Measurements from ENCODE around the gene ERGIC1. TPM values are rescaled to one million over a fixed set of nuclear protein-coding genes. Genes with fewer than 3 reads are reported as not detected.

The ERGIC1 gene
- total RNA-seq, 1 donor from 2014 or later = 184 TPM

GRCh38 chr5:172973931-172974330, 139.9 kb downstream of the ERGIC1 start:
- H3K4me1 ChIP-seq = no peaks in the 10 kb centered on the region
- H3K4me3 ChIP-seq = no peak overlapping the region
- H3K27ac ChIP-seq = no peak overlapping the region
- no peaks in the 10 kb centered on the region for H3K9me3 ChIP-seq
- H3K27me3 ChIP-seq = no peaks in the 10 kb centered on the region
- H3K36me3 ChIP-seq = peaks cover 0 to 2% of the 10 kb centered on the region in 2 donors
- intact Hi-C loops (cut with DNase I) = no loop called here
- no peak for TF ChIP-seq CTCF (IDR thresholded peaks at IDR 0.05)
- no peak for DNase-seq (ENCODE audit: low spot score in 2 of 2)

- H3K4me1 ChIP-seq = no peaks in the 10 kb centered on the region
- no peaks in the 10 kb centered on the region for H3K27me3 ChIP-seq
- no peaks in the 10 kb centered on the region for H3K36me3 ChIP-seq
- no peaks in the 10 kb centered on the region for H3K9me3 ChIP-seq
- peak in 1 of 2 donors; percentile 53 for DNase-seq (ENCODE audit: low spot score in 2 of 2)
- no peak for TF ChIP-seq CTCF (IDR thresholded peaks at IDR 0.05)
- no peak overlapping the region for H3K27ac ChIP-seq
- intact Hi-C loops (cut with DNase I) = no loop called here
- H3K4me3 ChIP-seq = no peak overlapping the region
Measured at GRCh38 chr5:172975289-172975688, 141.2 kb downstream of the ERGIC1 start.

GRCh38 chr5:172979778-172980177, 145.7 kb downstream of the ERGIC1 start:
- TF ChIP-seq CTCF (IDR thresholded peaks at IDR 0.05) = no peak
- no peaks in the 10 kb centered on the region for H3K27me3 ChIP-seq
- H3K27ac ChIP-seq = no peak overlapping the region
- no peaks in the 10 kb centered on the region for H3K36me3 ChIP-seq
- intact Hi-C loops (cut with DNase I) = loop anchor here (5.0 kb wide), 1 partner anchor 303 kb away; no protein-coding TSS in a partner anchor
- no peak overlapping the region for H3K4me3 ChIP-seq
- H3K4me1 ChIP-seq = peaks cover 2 to 7% of the 10 kb centered on the region in 2 donors
- H3K9me3 ChIP-seq = no peaks in the 10 kb centered on the region
- DNase-seq (ENCODE audit: low spot score in 2 of 2) = no peak

- H3K36me3 ChIP-seq = peaks cover 3 to 7% of the 10 kb centered on the region in 2 donors
- TF ChIP-seq CTCF (IDR thresholded peaks at IDR 0.05) = no peak
- H3K27ac ChIP-seq = no peak overlapping the region
- H3K9me3 ChIP-seq = no peaks in the 10 kb centered on the region
- no peak for DNase-seq (ENCODE audit: low spot score in 2 of 2)
- H3K27me3 ChIP-seq = no peaks in the 10 kb centered on the region
- intact Hi-C loops (cut with DNase I) = loop anchor here (2.0 to 5.0 kb wide), 3 partner anchors 23 to 300 kb away; partner anchors contain the start of gene RPL26L1
- peaks cover 8 to 12% of the 10 kb centered on the region in 2 donors for H3K4me1 ChIP-seq
- H3K4me3 ChIP-seq = no peak overlapping the region
Measured at GRCh38 chr5:172981931-172982330, 147.9 kb downstream of the ERGIC1 start.

- H3K27ac ChIP-seq = peak within 1 kb of the TSS; percentile 92 to 98
- H3K9me3 ChIP-seq = no peaks in the 10 kb centered on the region
- H3K4me1 ChIP-seq = peaks cover 8 to 12% of the 10 kb centered on the region in 2 donors
- H3K36me3 ChIP-seq = peaks cover 7 to 10% of the 10 kb centered on the region in 2 donors
- no peak for TF ChIP-seq CTCF (IDR thresholded peaks at IDR 0.05)
- intact Hi-C loops (cut with DNase I) = loop anchor here (1.0 to 5.0 kb wide), 5 partner anchors 25 to 299 kb away; partner anchors contain the start of genes BNIP1, CREBRF and RPL26L1
- peak within 1 kb of the TSS; percentile 73 to 93 for H3K4me3 ChIP-seq
- no peaks in the 10 kb centered on the region for H3K27me3 ChIP-seq
- peak; percentile 87 to 98 for DNase-seq (ENCODE audit: low spot score in 2 of 2)
Measured at GRCh38 chr5:172983542-172984243, 149.6 kb downstream of the ERGIC1 start, which contains the start of gene ATP6V0E1. Gene ATP6V0E1 (plus strand): TSS chr5:172983771. CDS start chr5:172983861, 90 bp downstream.
